GM18498 (cell line): Measurements from ENCODE around the gene THUMPD2.
A peak's percentile ranks its signal among the peaks of the same experiment; 100 is the strongest.

Experiments
- ATAC-seq: cut with Tn5 transposase; IDR thresholded peaks from one replicate; pipeline ENCODE4 v1.9.1; 2021; ENCODE audit warnings: mild to moderate bottlenecking, moderate library complexity; ENCODE audit not compliant: unreplicated experiment

Gene THUMPD2

GRCh38 chr2:39762448-39762847, 16.6 kb downstream of the THUMPD2 start:
- no peak for ATAC-seq

DNA sequence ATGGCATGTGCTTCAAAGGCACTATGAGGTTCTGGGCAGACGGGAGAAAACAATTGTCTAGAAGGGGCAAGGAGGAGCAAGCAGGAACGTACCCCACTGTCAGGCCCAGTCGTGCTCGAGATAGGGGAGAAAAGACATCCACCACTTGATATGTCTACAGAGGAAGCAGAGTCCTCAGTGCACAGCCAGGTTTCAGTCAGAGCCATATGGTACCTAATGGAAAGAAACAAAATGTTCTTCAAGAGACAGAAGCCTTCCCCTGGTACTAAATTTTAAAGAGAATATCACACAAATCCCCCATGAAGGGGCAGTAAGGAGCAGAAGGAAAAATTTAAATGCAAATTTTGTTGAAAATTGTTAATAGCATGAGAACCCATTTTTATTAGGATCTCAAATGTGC, 21.9 kb downstream of the THUMPD2 start:
- ATAC-seq, result no peak

DNA sequence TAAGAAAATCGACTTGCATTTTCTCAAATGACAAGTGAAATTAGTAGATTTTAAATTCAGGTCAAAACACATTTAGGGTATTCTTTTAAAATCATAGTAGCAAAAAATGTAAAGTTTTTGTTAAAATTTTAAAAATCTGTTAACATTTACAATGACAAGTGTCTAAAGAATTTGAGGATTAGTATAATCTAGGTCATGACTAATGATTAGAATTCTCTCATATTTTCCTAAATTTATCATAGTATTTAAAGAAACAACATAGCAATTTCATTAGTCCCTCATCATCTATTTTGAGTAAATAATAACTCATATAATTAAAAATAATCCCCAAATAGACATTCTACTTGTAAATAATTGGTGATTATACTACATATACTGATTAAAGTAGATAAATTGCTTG, 23.6 kb downstream of the THUMPD2 start:
- ATAC-seq, result no peak

DNA sequence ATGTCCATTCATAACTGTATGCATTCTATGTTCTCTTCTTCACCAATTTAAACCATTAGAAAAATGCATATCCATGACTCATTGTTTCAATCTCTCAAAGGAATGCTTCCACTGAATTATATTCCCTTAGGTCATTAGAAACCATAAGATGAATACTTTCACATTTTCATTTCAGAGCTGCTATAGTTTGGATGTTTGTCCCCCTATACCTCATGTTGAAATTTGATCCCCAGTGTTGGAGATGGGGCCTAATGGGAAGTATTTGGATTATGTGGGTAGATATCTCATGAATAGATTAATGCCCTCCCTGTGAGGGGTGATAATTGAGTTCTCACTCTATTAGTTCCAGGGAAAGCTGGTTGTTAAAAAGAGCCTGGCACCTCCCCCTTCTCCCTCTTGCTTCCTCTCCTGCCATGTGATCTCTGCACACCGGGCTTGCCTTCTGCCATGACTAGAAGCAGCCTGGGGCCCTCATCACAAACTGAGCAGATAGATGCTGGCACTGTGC, 35.7 kb downstream of the THUMPD2 start:
- ATAC-seq, result no peak

GRCh38 chr2:39741871-39742270, 37.2 kb downstream of the THUMPD2 start:
- ATAC-seq, result no peak

DNA sequence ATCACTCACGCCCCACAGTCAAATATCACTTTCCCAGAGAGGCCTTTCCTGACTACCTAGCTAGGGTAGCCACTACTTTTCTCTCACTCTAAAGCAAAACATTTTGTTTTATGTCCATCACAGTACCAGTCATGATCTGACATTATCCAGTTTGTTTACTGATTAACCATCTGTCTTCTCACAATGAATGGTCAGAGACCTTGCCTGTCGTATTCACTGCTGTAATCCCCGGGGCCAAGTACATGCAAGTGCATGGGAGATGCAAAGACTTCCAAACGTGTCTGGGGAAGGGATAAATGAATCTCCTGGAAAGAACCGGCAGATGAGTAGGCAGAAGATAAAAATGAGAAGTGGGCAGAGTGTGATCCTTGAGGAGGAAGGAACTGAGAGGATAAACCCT, 39.7 kb downstream of the THUMPD2 start:
- ATAC-seq, result no peak

DNA sequence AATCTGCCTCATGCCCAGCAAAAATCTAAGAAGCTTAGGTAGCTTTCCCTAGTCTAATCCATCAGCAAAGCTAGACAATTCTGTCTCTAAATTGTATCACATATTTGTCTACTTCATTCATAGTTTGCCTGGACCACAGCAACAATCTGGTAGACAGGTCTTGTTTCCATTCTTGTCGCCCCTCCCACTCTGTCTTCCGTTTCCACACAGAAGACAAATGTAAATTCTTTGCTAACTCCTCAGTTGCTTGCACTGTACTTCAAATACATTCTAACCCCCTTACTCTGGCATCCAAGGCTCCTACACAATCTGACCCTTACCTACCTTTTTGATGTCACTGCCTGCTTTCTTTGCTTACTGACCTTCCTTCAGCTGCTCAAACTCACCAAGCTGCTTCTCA, 40.1 kb downstream of the THUMPD2 start:
- no peak for ATAC-seq

DNA sequence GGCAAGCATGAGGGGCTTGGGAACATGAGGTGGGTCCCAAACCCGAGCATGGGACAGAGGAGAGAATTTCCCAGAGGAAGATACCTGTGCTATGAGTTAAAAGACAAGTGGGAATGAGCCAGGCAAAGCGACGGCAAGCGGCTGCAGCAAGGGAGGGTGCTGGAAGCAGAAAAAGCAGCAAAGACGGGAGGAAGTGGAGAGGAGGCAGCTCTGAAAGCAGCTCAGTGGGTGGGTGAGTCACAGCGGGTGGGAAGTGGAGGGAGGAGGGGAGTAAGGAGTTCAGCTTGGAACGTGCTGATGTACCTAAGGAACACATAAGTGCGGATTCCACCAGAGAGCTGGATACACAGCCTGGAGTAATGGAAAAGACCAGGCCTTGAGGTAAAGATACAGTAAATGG, 41.4 kb downstream of the THUMPD2 start:
- no peak for ATAC-seq

GRCh38 chr2:39736640-39737039, 42.4 kb downstream of the THUMPD2 start:
- no peak for ATAC-seq

DNA sequence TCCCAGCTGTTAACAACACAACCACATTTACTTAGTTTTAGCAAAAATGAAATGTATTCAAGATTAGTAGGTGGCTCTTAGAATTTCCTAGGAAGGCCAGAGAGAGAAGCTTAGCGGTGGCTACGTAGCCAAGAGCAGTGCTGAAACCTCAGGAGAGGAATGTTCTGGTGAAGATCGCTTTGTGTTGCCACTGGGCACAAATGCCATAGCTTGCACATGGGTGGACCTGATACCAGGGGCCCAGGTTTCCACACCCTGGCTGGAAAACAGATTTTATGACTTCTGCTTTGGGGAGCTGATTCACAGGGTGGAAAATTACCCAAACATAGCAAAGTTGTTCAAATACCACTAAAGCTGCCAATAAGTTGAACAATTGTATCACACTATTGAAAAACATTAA, 43.4 kb downstream of the THUMPD2 start:
- no peak for ATAC-seq

- no peak for ATAC-seq
Observed at GRCh38 chr2:39734445-39734844, 44.6 kb downstream of the THUMPD2 start.

DNA sequence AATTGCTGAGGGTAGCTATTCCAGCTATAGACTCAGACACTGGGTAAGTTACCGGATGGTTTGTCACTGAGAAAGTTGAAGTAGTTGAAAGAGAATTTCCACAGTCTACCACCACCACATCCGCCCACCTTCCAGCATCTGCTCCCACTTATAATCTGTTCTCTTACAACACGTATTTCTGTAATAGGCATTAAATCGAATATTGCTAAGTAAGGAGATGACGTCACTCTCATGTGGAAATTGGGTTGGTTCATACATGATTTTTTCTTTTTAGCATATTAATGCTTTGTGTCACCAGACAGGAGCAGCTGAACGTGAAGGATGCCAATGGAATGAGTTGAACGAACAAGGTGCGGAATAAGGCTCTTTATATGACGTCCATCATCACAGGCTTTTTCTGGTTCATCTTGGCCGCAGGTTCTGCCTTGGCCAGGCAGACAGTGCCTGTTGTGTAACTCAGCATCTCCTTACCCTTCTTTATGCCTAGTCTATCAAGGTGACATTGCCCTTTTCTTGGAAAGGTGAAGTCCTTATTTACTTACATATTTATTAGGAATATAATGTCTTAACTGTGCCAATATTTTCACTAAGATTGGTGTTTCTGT, 45.9 kb downstream of the THUMPD2 start:
- ATAC-seq, result no peak

- no peak for ATAC-seq
Observed at GRCh38 chr2:39732482-39732881, 46.6 kb downstream of the THUMPD2 start.

DNA sequence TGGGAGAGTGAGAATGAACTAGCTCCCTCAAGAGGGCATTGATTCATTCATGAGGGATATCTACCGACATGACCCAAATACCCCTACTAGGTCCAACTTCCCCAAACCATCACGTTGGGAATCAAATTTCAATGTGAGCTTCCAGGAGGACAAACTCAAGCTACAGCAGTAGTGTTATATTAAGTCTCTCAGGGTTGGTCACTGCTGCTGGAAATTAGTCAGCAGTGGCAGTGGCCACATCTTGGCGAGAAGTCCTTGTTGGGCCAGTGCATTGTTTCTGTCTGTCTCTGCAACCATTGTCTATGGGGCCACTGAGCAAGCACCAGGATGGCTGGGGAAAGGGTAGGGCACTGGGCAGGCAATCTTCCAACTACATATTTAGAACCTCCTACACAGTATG, 47.5 kb downstream of the THUMPD2 start:
- ATAC-seq, result no peak

- ATAC-seq, result no peak
Observed at GRCh38 chr2:39730685-39731302, 48.3 kb downstream of the THUMPD2 start.

DNA sequence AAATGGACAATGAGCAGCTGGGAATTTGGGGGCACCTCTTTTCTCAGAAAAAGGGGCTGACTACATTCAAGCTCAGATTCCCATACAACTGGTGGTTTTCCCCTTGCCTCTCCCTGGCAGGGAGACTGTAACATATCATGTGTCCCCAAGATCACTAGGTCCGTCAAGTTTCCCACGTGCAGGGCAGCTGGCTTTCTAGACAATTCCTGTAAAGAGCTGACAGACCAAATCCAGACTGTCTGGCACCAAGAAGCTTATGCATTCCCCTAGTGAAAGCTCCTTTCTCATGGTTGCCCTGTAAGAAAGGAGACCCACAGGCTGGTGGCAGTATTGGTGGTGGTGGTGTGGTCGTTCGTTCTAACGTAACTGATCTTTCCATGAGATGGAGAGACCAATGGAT, 48.8 kb downstream of the THUMPD2 start:
- ATAC-seq, result no peak

GRCh38 chr2:39728941-39729351, 50.1 kb downstream of the THUMPD2 start:
- peak; percentile 51 for ATAC-seq

GRCh38 chr2:39728085-39728484, 51.0 kb downstream of the THUMPD2 start:
- peak; percentile 63 for ATAC-seq

DNA sequence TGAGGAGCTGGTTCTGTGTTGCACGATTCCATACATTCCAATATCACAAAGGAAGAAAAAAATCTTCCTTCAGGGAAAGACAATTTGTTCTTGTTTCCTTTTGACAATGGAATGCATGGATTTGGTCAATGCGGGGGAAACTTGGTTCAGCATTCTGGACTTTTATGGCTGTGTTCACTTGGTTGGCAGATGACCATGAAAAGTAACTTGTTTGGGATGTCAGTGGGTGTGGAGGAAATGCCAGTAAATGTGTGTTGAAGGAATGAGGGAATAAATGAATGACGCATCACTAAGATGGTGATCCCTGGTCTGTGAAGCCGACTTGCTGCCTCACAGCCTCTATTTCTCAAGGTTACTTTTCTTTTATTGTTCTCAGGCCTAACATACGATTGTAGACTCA, 53.7 kb downstream of the THUMPD2 start:
- no peak for ATAC-seq

DNA sequence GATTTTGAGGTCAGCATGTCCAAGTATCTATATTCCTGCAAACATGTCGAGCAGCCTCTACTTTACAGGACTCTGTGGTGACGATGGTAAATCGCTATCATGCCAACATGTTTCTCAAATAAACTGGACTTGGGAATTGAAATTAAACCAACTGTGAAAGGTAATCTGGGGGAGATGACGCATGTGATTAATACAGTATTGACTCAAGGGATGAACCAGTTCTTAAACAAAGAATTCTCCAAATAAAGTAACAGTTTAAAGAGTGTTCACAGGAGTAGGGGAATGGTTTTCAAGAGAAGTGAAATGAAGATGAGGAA, 54.3 kb downstream of the THUMPD2 start:
- ATAC-seq, result no peak

DNA sequence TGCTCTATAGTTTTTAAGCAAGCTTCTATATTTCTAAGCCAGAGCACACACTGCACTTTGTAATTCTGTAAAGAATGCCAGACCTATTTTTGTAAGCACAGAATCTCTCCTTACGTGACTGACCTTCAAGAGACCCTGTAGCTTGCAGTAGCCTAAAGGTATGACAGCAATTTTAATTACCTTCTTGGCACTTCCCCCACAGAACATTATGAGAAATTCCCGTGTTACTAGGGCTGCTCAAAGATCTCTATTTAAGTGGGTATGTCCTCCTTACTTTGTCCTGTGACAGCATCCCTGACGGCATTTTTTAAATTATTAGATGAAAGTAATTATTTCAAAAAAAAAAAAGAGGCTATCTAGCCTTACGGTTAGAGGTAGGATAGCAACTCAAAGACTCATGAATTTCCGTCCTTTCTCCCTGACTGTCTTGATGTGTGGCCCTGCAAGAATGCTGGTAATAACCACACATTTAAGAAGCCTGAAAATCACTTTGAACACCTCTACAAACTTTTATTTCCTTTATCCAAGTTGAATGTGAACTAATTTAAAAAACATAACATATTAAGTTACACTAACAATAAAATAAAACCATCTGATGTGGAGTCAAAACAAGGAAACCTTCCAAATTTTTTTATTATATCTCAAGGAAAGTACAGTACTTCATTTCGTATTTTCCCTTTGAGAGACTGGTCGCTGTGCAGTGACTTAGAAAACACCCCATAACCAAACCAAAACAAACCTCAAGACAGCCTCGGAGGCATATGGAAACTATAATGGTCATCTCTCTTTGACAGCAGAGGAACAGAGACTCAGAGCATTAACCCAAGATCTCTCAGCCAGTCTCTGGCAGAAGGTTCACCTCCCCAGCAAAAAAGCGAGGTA, 54.9 kb downstream of the THUMPD2 start:
- no peak for ATAC-seq

DNA sequence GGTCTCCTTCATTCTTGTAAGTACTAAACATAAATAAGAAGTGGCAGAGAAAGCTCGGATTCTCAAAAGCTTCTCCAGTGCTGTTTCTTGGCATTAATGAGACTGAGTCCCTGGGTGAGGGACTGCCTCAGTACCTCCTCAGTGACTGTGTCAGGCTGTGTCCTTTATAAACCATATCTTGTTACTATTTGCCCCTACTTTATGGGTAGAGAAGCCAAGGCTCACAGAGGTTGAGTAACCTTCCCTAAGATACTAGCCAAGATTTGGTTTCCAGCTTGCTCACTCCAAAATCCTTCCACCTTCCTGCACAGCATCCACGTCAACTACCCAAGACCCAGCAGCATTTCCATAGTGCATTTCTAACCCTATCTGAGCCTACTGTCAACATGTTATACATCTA, 55.6 kb downstream of the THUMPD2 start:
- ATAC-seq, result no peak
